HCT116 (cell line): ENCODE results near the gene SERPINB5.
A peak's percentile ranks its signal among the peaks of the same experiment; 100 is the strongest.

ENCODE experiments used
- CBX3 ChIP-seq: IDR thresholded peaks from 2 replicates; pipeline ENCODE4 v1.6.1; 2012; ENCODE audit warnings: low read depth
- CEBPB ChIP-seq: IDR thresholded peaks from 2 replicates; pipeline ENCODE4 v1.6.1; 2012; ENCODE audit warnings: low read depth
- EZH2phosphoT487 ChIP-seq: fragments of 200-600 bp; IDR thresholded peaks from 2 replicates; pipeline ENCODE4 v1.6.1; 2018; ENCODE audit warnings: antibody characterized with exemption, borderline replicate concordance
- FOSL1 ChIP-seq: IDR thresholded peaks from 2 replicates; pipeline ENCODE4 v1.6.1; 2012; ENCODE audit warnings: low read depth
- POLR2A ChIP-seq: IDR thresholded peaks from 2 replicates; pipeline ENCODE4 v1.7.0; 2011; ENCODE audit warnings: borderline replicate concordance; ENCODE audit not compliant: insufficient read depth, insufficient read length; ENCODE audit errors: extremely low read depth
- POLR2AphosphoS5 ChIP-seq: IDR thresholded peaks from 2 replicates; pipeline ENCODE4 v1.6.1; 2011; ENCODE audit warnings: mild to moderate bottlenecking, low read depth, low read length, moderate library complexity
- SRF ChIP-seq: IDR thresholded peaks from 2 replicates; pipeline ENCODE4 v1.6.1; 2012; ENCODE audit warnings: low read depth
- TF ChIP-seq, protein P1 (sequence below), 3 experiments: fragments of 200-600 bp in 1 of 3; sonication (generic) in 1 of 3; IDR thresholded peaks in 2 of 3; conservative IDR thresholded peaks in 1 of 3; 2 replicates each; pipeline ENCODE4 v1.5.1; 2012 to 2017; ENCODE audit warnings: low read depth in 2 of 3, low read length in 2 of 3, antibody characterized with exemption in 1 of 3, borderline replicate concordance in 1 of 3, control low read depth in 1 of 3, mild to moderate bottlenecking in 1 of 3, mixed read lengths in 1 of 3, mixed run types in 1 of 3, moderate library complexity in 1 of 3; ENCODE audit not compliant: insufficient read depth in 1 of 3
- TF ChIP-seq, protein P2 (sequence below): IDR thresholded peaks from 2 replicates; pipeline ENCODE4 v1.6.1; 2012; ENCODE audit warnings: low read depth

DNA sequence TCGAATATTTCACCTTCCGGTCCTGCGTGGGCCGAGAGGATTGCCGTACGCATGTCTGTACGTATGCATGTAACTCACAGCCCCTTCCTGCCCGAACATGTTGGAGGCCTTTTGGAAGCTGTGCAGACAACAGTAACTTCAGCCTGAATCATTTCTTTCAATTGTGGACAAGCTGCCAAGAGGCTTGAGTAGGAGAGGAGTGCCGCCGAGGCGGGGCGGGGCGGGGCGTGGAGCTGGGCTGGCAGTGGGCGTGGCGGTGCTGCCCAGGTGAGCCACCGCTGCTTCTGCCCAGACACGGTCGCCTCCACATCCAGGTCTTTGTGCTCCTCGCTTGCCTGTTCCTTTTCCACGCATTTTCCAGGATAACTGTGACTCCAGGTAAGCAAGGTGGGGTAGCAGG is at the start of gene SERPINB5:
- TF ChIP-seq, protein P1, sequence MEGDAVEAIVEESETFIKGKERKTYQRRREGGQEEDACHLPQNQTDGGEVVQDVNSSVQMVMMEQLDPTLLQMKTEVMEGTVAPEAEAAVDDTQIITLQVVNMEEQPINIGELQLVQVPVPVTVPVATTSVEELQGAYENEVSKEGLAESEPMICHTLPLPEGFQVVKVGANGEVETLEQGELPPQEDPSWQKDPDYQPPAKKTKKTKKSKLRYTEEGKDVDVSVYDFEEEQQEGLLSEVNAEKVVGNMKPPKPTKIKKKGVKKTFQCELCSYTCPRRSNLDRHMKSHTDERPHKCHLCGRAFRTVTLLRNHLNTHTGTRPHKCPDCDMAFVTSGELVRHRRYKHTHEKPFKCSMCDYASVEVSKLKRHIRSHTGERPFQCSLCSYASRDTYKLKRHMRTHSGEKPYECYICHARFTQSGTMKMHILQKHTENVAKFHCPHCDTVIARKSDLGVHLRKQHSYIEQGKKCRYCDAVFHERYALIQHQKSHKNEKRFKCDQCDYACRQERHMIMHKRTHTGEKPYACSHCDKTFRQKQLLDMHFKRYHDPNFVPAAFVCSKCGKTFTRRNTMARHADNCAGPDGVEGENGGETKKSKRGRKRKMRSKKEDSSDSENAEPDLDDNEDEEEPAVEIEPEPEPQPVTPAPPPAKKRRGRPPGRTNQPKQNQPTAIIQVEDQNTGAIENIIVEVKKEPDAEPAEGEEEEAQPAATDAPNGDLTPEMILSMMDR (IDR thresholded peaks at IDR 0.05 in 2 of 3, conservative IDR thresholded peaks at IDR 0.05 in 1 of 3; ENCODE audit: borderline replicate concordance in 1 of 3, insufficient read depth in 1 of 3, low read depth in 2 of 3, low read length in 2 of 3): no peak
- TF ChIP-seq, protein P2, sequence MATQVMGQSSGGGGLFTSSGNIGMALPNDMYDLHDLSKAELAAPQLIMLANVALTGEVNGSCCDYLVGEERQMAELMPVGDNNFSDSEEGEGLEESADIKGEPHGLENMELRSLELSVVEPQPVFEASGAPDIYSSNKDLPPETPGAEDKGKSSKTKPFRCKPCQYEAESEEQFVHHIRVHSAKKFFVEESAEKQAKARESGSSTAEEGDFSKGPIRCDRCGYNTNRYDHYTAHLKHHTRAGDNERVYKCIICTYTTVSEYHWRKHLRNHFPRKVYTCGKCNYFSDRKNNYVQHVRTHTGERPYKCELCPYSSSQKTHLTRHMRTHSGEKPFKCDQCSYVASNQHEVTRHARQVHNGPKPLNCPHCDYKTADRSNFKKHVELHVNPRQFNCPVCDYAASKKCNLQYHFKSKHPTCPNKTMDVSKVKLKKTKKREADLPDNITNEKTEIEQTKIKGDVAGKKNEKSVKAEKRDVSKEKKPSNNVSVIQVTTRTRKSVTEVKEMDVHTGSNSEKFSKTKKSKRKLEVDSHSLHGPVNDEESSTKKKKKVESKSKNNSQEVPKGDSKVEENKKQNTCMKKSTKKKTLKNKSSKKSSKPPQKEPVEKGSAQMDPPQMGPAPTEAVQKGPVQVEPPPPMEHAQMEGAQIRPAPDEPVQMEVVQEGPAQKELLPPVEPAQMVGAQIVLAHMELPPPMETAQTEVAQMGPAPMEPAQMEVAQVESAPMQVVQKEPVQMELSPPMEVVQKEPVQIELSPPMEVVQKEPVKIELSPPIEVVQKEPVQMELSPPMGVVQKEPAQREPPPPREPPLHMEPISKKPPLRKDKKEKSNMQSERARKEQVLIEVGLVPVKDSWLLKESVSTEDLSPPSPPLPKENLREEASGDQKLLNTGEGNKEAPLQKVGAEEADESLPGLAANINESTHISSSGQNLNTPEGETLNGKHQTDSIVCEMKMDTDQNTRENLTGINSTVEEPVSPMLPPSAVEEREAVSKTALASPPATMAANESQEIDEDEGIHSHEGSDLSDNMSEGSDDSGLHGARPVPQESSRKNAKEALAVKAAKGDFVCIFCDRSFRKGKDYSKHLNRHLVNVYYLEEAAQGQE: no peak
- no peak for TF ChIP-seq SRF
- TF ChIP-seq EZH2phosphoT487: no peak
- TF ChIP-seq POLR2AphosphoS5: peak; percentile 82
- 0 out of 2 replicates have a peak, but pooled peaks have one; percentile 14 for TF ChIP-seq CBX3
- no peak for TF ChIP-seq FOSL1
- TF ChIP-seq CEBPB: no peak
- TF ChIP-seq POLR2A: no peak
